ENCODE measurements around the gene ST3GAL6. TPM values are rescaled to one million over a fixed set of nuclear protein-coding genes. Genes with fewer than 3 reads are reported as not detected.

Gene ST3GAL6
- total and polyA plus RNA-seq, 10 of the 15 experiments (the other 5 are each of a cell fraction or from before 2014, with no cell fraction given), result 19.5 to 41.2 (median 37.4) TPM

GRCh38 chr3:98726084-98726483 is 37.1 kb upstream of the ST3GAL6 start:
- FAIRE-seq, result no peak
- BruUV-seq (replicated peaks), result no TSS peak
- intact Hi-C loops (cut with micrococcal nuclease; ENCODE audit: unreplicated experiment) (no loop called here), in situ Hi-C loops (cut with MboI) (no loop called here)
- Histone ChIP-seq H3K79me2 (ENCODE audit: control insufficient read depth, insufficient read depth, low read length) (peaks cover 2% of the 10 kb centered on the region; the same call in 1 of the 2 replicates), H3K9ac (ENCODE audit: control insufficient read depth, insufficient read depth, low read length) (no peak overlapping the region), H4K20me1 (ENCODE audit: control insufficient read depth, insufficient read depth) (no peaks in the 10 kb centered on the region), H3K4me2 (ENCODE audit: control insufficient read depth, insufficient read depth) (no peak overlapping the region), H3K27me3 (replicated peaks in 1 of 2; ENCODE audit: control insufficient read depth in 2 of 2, insufficient read depth in 2 of 2, low read length in 1 of 2) (no peaks in the 10 kb centered on the region), H2AFZ (ENCODE audit: control insufficient read depth, low read depth, low read length) (no peak overlapping the region), H3K36me3 (ENCODE audit: control insufficient read depth in 2 of 2, insufficient read depth in 2 of 2, low read length in 1 of 2) (no peaks in the 10 kb centered on the region), H3K27ac (ENCODE audit: control insufficient read depth, insufficient read depth) (no peak overlapping the region), H3K9me3 (replicated peaks; ENCODE audit: control insufficient read depth, insufficient read depth, low read length) (no peaks in the 10 kb centered on the region), H3K4me1 (ENCODE audit: control insufficient read depth, insufficient read depth, low read length) (no peaks in the 10 kb centered on the region), H3K4me3 (no peak overlapping the region)
- ChIA-PET SMC1A (ENCODE audit: uncharacterized antibody, unreplicated experiment) (interaction anchor here (0.6 to 2.3 kb wide), 13 partner anchors 15 to 132 kb away, joined by 3 to 14 read pairs (median 3); partner anchors contain the start of gene CPOX), RAD21 (ENCODE audit: unreplicated experiment) (interaction anchor here (0.7 to 1.4 kb wide), 2 partner anchors 113 to 125 kb away, joined by 3 to 4 read pairs; no protein-coding TSS in a partner anchor), CTCF (interaction anchor here (0.7 to 2.3 kb wide), 7 partner anchors 14 to 129 kb away, joined by 3 to 12 read pairs (median 4); no protein-coding TSS in a partner anchor), POLR2A (interaction anchor here (1.2 kb wide), 1 partner anchor 81 kb away, joined by 3 read pairs; no protein-coding TSS in a partner anchor)
- no peak for ATAC-seq
- no peak for TF ChIP-seq SUPT20H (IDR thresholded peaks at IDR 0.05; ENCODE audit: borderline replicate concordance, control insufficient read depth, low read depth, low read length)
- TF ChIP-seq ESRRA (IDR thresholded peaks at IDR 0.05; ENCODE audit: low read length), result no peak
- no peak for TF ChIP-seq NBN (IDR thresholded peaks at IDR 0.05)
- no peak for TF ChIP-seq MYB (IDR thresholded peaks at IDR 0.05; ENCODE audit: borderline replicate concordance, low read depth, low read length)
- no peak for TF ChIP-seq MAX (IDR thresholded peaks at IDR 0.05; ENCODE audit: low read depth, low read length)
- DNase-seq (ENCODE audit: low read depth, low spot score), result no peak
- 50% methylated on average over 1 of the region's 1 CpG for WGBS (ENCODE audit: insufficient coverage, insufficient replicate concordance, low lambda C conversion rate, missing lambda C conversion rate)

GRCh38 chr3:98727638-98728037 is 35.5 kb upstream of the ST3GAL6 start:
- in situ Hi-C loops (cut with MboI), result no loop called here
- Histone ChIP-seq H3K9me3 (replicated peaks; ENCODE audit: control insufficient read depth, insufficient read depth, low read length) (no peaks in the 10 kb centered on the region), H3K4me3 (no peak overlapping the region), H3K4me1 (ENCODE audit: control insufficient read depth, insufficient read depth, low read length) (no peaks in the 10 kb centered on the region), H3K9ac (ENCODE audit: control insufficient read depth, insufficient read depth, low read length) (no peak overlapping the region), H3K27me3 (replicated peaks in 1 of 2; ENCODE audit: control insufficient read depth in 2 of 2, insufficient read depth in 2 of 2, low read length in 1 of 2) (no peaks in the 10 kb centered on the region), H3K36me3 (ENCODE audit: control insufficient read depth in 2 of 2, insufficient read depth in 2 of 2, low read length in 1 of 2) (no peaks in the 10 kb centered on the region), H3K27ac (ENCODE audit: control insufficient read depth, insufficient read depth) (no peak overlapping the region), H4K20me1 (ENCODE audit: control insufficient read depth, insufficient read depth) (no peaks in the 10 kb centered on the region), H3K79me2 (ENCODE audit: control insufficient read depth, insufficient read depth, low read length) (peaks cover 6% of the 10 kb centered on the region), H3K4me2 (ENCODE audit: control insufficient read depth, insufficient read depth) (no peak overlapping the region), H2AFZ (ENCODE audit: control insufficient read depth, low read depth, low read length) (no peak overlapping the region)
- ChIA-PET RAD21 (ENCODE audit: unreplicated experiment) (interaction anchor here (1.3 to 3.1 kb wide), 2 partner anchors 13 to 126 kb away, joined by 4 to 23 read pairs; no protein-coding TSS in a partner anchor), SMC1A (ENCODE audit: uncharacterized antibody, unreplicated experiment) (interaction anchor here (0.8 to 6.2 kb wide), 20 partner anchors 11 to 162 kb away, joined by 3 to 44 read pairs (median 4); no protein-coding TSS in a partner anchor), CTCF (interaction anchor here (0.9 to 2.3 kb wide), 7 partner anchors 13 to 125 kb away, joined by 3 to 12 read pairs (median 4); no protein-coding TSS in a partner anchor), POLR2A (interaction anchor here (0.9 to 1.4 kb wide), 3 partner anchors 12 to 86 kb away, joined by 3 to 5 read pairs (median 3); no protein-coding TSS in a partner anchor)
- TF ChIP-seq PAX5 (IDR thresholded peaks at IDR 0.05; ENCODE audit: borderline replicate concordance, low read depth, low read length) (no peak), SP1 (IDR thresholded peaks at IDR 0.05; ENCODE audit: low read depth, low read length) (no peak), LARP7 (IDR thresholded peaks at IDR 0.05) (no peak), HSF1 (IDR thresholded peaks at IDR 0.05; ENCODE audit: low read depth, low read length) (no peak)
- WGBS (ENCODE audit: insufficient coverage, insufficient replicate concordance, low lambda C conversion rate, missing lambda C conversion rate), result 93% methylated on average over 3 of the region's 3 CpGs
- FAIRE-seq (no peak), DNase-seq (ENCODE audit: low read depth, low spot score) (no peak), ATAC-seq (no peak)
- no TSS peak for BruUV-seq (replicated peaks)
- intact Hi-C loops (cut with micrococcal nuclease; ENCODE audit: unreplicated experiment), result no loop called here
